Keratinocyte (primary cell): ENCODE measurements around the gene KRTAP12-1. TPM values are rescaled to one million over a fixed set of nuclear protein-coding genes. Genes with fewer than 3 reads are reported as not detected.
"Not testable (repeated sequence)": the region's sequence is repeated elsewhere in the genome, so short reads cannot be mapped to it uniquely, and the experiment has no call there.

Experiments used
- DNase-seq: peaks from one replicate; pipeline ENCODE4 v3.0.0-alpha.2; 2011; ENCODE audit warnings: low read depth, missing footprints, low spot score
- FAIRE-seq: peaks from 2 replicates; lab custom pipeline; 2011; peaks lifted over from hg19 to GRCh38; lab: Jason Lieb, UNC
- H2AFZ ChIP-seq: 2 replicates; pipeline ENCODE4 v1.6.0; 2012; ENCODE audit warnings: low read length, control low read depth, inconsistent platforms; ENCODE audit not compliant: control insufficient read depth
- H3K27ac ChIP-seq: 2 replicates; pipeline ENCODE4 v1.5.1; 2011; ENCODE audit warnings: low read length; ENCODE audit not compliant: control insufficient read depth, insufficient read depth
- H3K27me3 ChIP-seq: 3 replicates; pipeline ENCODE4 v1.6.0; 2011; ENCODE audit warnings: low read length; ENCODE audit not compliant: control insufficient read depth, insufficient read depth; ENCODE audit errors: extremely low read depth
- H3K36me3 ChIP-seq, 2 experiments: 2 replicates in 1 of 2; 3 replicates in 1 of 2; pipeline ENCODE4 v1.5.1; 2011; ENCODE audit warnings: low read length in 2 of 2, mild to moderate bottlenecking in 1 of 2; ENCODE audit not compliant: control insufficient read depth in 2 of 2, insufficient read depth in 2 of 2; ENCODE audit errors: extremely low read depth in 1 of 2
- H3K4me1 ChIP-seq: 3 replicates; pipeline ENCODE4 v1.5.1; 2011; ENCODE audit warnings: low read length; ENCODE audit not compliant: control insufficient read depth, insufficient read depth; ENCODE audit errors: extremely low read depth
- H3K4me2 ChIP-seq: 3 replicates; pipeline ENCODE4 v1.6.0; 2011; ENCODE audit warnings: low read depth, low read length; ENCODE audit not compliant: control insufficient read depth, insufficient read depth; ENCODE audit errors: extremely low read depth
- H3K4me3 ChIP-seq, 3 experiments: fragments of 200-600 bp in 1 of 3; sonication (generic) in 1 of 3; 2 replicates in 2 of 3; 3 replicates in 1 of 3; pipeline ENCODE4 v1.5.1; 2011 to 2016; ENCODE audit warnings: low read length in 3 of 3, mild to moderate bottlenecking in 3 of 3, control low read depth in 2 of 3, inconsistent platforms in 1 of 3, low read depth in 1 of 3, mixed read lengths in 1 of 3, mixed run types in 1 of 3, moderate library complexity in 1 of 3; ENCODE audit not compliant: control insufficient read depth in 2 of 3, insufficient read depth in 2 of 3; ENCODE audit errors: extremely low read depth in 1 of 3
- H3K79me2 ChIP-seq: 2 replicates; pipeline ENCODE4 v1.6.0; 2012; ENCODE audit warnings: low read length; ENCODE audit not compliant: control insufficient read depth, insufficient read depth
- H3K9ac ChIP-seq: 3 replicates; pipeline ENCODE4 v1.6.0; 2011; ENCODE audit warnings: low read length; ENCODE audit not compliant: control insufficient read depth, insufficient read depth; ENCODE audit errors: extremely low read depth
- H3K9me1 ChIP-seq: 3 replicates; pipeline ENCODE4 v1.6.0; 2011; ENCODE audit warnings: low read length; ENCODE audit not compliant: control insufficient read depth, insufficient read depth; ENCODE audit errors: extremely low read depth
- H3K9me3 ChIP-seq: 2 replicates; pipeline ENCODE4 v1.5.1; 2012; ENCODE audit warnings: low read depth, low read length; ENCODE audit not compliant: control insufficient read depth
- H4K20me1 ChIP-seq: 3 replicates; pipeline ENCODE4 v1.6.0; 2011; ENCODE audit warnings: low read length; ENCODE audit not compliant: control insufficient read depth, insufficient read depth; ENCODE audit errors: extremely low read depth
- EZH2 ChIP-seq: IDR thresholded peaks from one replicate; pipeline ENCODE4 v1.6.1; 2012; ENCODE audit warnings: inconsistent platforms, mild to moderate bottlenecking, low read length, moderate library complexity
- dilution Hi-C: fragments of 300-500 bp; cut with MboI; formaldehyde crosslinking; loops from one replicate; pipeline ENCODE4 v1.7.0; 2020; ENCODE audit warnings: low sequenced_read_pairs; ENCODE audit not compliant: extremely low pct_ligation_motif_present
- polyA plus RNA-seq, 5 experiments: library from polyadenylated mRNA; depleted of rRNA in 3 of 5; stranded (reverse) in 3 of 5; stranded (forward) in 1 of 5; unstranded in 1 of 5; fragments of >200 nt; gene quantifications; 1 replicate in 1 of 5; 2 replicates in 3 of 5; 3 replicates in 1 of 5; pipeline versions ENCODE4 v1.2.1 to v1.2.3, GENCODE V29; 2011 to 2012; ENCODE audit warnings: missing spikeins in 2 of 5, low read depth in 1 of 5, low replicate concordance in 1 of 5
- TF ChIP-seq, protein P1 (sequence below), 3 experiments: IDR thresholded peaks in 1 of 3; conservative IDR thresholded peaks in 1 of 3; optimal IDR thresholded peaks in 1 of 3; 2 replicates in 2 of 3; 3 replicates in 1 of 3; pipeline versions ENCODE3 to v1.5.1; 2011; ENCODE audit warnings: low read length in 3 of 3, mild to moderate bottlenecking in 3 of 3, moderate library complexity in 2 of 3, control low read depth in 1 of 3, inconsistent platforms in 1 of 3; ENCODE audit not compliant: insufficient read depth in 2 of 3; ENCODE audit errors: extremely low read depth in 1 of 3

Gene KRTAP12-1
- polyA plus RNA-seq, 1 donor (not counting 4 experiments of a cell fraction or from before 2014, with no cell fraction given) = not detected

DNA sequence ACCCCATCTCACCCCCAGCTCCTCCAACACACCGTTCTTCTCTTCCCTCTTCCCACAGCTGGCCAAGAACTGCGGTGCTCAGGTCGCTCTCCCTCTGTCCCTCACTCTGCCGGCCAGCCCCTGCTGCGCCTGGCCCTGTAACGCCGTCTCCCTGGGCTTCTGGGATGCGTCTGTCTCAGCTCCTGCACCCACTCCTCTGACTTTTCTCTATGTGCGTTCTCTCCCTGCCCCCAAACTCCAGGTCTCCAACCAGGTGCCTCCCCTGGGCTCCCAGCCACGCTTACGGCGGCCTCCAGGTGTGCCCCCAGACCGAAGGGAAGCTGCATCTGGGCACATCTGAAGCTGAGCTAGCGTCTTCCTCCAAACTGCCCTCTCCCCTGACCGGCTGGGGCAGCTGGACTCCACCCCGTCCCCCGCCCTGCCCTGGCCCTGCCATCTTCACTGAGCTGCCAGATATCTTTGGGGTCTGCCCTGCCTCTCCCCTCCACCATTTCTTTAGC lies 17.6 kb upstream of the KRTAP12-1 start:
- FAIRE-seq = no peak
- no peak overlapping the region for H3K4me2 ChIP-seq
- no peaks in the 10 kb centered on the region for H3K9me1 ChIP-seq
- H3K79me2 ChIP-seq = no peaks in the 10 kb centered on the region
- H3K4me3 ChIP-seq = no peak overlapping the region
- H2AFZ ChIP-seq = no peak overlapping the region
- H3K9me3 ChIP-seq = no peaks in the 10 kb centered on the region
- H3K9ac ChIP-seq = no peak overlapping the region
- dilution Hi-C loops = no loop called here
- H3K4me1 ChIP-seq = no peaks in the 10 kb centered on the region
- TF ChIP-seq, protein P1, sequence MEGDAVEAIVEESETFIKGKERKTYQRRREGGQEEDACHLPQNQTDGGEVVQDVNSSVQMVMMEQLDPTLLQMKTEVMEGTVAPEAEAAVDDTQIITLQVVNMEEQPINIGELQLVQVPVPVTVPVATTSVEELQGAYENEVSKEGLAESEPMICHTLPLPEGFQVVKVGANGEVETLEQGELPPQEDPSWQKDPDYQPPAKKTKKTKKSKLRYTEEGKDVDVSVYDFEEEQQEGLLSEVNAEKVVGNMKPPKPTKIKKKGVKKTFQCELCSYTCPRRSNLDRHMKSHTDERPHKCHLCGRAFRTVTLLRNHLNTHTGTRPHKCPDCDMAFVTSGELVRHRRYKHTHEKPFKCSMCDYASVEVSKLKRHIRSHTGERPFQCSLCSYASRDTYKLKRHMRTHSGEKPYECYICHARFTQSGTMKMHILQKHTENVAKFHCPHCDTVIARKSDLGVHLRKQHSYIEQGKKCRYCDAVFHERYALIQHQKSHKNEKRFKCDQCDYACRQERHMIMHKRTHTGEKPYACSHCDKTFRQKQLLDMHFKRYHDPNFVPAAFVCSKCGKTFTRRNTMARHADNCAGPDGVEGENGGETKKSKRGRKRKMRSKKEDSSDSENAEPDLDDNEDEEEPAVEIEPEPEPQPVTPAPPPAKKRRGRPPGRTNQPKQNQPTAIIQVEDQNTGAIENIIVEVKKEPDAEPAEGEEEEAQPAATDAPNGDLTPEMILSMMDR (optimal IDR thresholded peaks at IDR 0.05 in 1 of 3, IDR thresholded peaks at IDR 0.05 in 1 of 3, conservative IDR thresholded peaks at IDR 0.05 in 1 of 3; ENCODE audit: extremely low read depth in 1 of 3, insufficient read depth in 2 of 3, low read length in 3 of 3) = no peak
- no peak for DNase-seq
- H3K27ac ChIP-seq = no peak overlapping the region
- peaks cover 18% of the 10 kb centered on the region for H3K27me3 ChIP-seq
- H4K20me1 ChIP-seq = no peaks in the 10 kb centered on the region
- H3K36me3 ChIP-seq = no peaks in the 10 kb centered on the region

DNA sequence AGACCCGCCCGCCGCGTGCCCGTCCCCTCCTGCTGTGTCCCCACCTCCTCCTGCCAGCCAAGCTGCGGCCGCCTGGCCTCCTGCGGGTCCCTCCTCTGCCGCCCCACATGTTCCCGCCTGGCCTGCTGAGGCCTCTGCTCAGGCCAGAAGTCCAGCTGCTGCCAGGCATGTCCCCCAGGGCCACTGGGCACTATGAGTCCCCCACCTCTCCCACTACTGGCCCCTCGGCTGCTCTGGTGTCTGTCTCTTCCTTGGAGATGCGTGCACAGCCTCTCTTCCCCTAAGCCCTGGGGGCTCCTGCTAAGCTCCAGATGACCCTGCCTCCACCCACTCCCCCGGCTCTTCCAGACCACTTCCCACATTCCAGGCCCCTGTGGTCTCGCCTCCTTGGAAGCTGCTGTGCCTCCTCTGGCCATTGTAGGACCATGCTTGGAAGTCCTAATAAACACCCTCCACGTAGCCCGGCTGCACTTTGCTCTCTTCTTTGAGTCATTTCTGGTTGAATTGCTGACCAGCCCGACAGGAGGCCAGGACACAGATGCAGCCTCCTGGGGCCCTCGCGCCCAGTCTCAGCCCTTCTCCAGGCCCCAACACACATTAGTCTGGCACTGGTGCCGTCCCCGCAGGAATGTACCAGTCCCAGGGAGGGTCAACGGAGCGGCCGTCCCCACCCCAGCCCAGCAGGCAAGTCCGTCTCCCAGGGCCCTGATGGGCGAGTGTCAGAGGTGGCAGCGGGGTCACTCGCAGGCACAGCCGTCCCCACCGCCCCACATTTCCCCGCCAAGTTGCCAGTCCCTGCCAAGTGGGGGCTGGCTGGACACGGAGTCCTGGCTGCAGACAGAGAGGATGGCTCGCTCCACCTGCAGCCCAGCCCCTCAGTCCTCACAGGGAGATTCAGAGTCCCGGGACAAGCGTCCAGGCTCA lies 16.1 kb upstream of the KRTAP12-1 start:
- H3K36me3 ChIP-seq = no peaks in the 10 kb centered on the region
- no peaks in the 10 kb centered on the region for H3K4me1 ChIP-seq
- H3K4me2 ChIP-seq = no peak overlapping the region
- H4K20me1 ChIP-seq = no peaks in the 10 kb centered on the region
- TF ChIP-seq, protein P1 (optimal IDR thresholded peaks at IDR 0.05 in 1 of 3, IDR thresholded peaks at IDR 0.05 in 1 of 3, conservative IDR thresholded peaks at IDR 0.05 in 1 of 3; ENCODE audit: extremely low read depth in 1 of 3, insufficient read depth in 2 of 3, low read length in 3 of 3) = no peak
- TF ChIP-seq EZH2 = no peak
- FAIRE-seq (no peak), DNase-seq (no peak)
- no peaks in the 10 kb centered on the region for H3K79me2 ChIP-seq
- H3K4me3 ChIP-seq = no peak overlapping the region
- no peaks in the 10 kb centered on the region for H3K9me3 ChIP-seq
- no peak overlapping the region for H3K9ac ChIP-seq
- no peak overlapping the region for H2AFZ ChIP-seq
- dilution Hi-C loops = no loop called here
- H3K27ac ChIP-seq = no peak overlapping the region
- H3K27me3 ChIP-seq = peaks cover 14% of the 10 kb centered on the region
- H3K9me1 ChIP-seq = no peaks in the 10 kb centered on the region

DNA sequence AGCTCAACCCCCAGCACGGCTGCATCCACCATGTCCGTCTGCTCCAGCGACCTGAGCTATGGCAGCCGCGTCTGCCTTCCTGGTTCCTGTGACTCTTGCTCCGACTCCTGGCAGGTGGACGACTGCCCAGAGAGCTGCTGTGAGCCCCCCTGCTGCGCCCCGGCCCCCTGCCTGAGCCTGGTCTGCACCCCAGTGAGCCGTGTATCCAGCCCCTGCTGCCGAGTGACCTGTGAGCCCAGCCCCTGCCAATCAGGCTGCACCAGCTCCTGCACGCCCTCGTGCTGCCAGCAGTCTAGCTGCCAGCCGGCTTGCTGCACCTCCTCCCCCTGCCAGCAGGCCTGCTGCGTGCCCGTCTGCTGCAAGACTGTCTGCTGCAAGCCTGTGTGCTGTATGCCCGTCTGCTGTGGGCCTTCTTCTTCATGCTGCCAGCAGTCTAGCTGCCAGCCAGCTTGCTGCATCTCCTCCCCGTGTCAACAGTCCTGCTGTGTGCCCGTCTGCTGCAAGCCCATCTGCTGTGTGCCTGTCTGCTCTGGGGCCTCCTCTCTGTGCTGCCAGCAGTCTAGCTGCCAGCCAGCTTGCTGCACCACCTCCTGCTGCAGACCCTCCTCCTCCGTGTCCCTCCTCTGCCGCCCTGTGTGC lies 15.3 kb upstream of the KRTAP12-1 start, which contains the start of gene KRTAP10-12:
Gene KRTAP10-12 (plus strand): TSS at position 1 of the 639 bp plus-strand sequence. CDS start 30 bp downstream, at position 31.
- H3K79me2 ChIP-seq, DNase-seq, H2AFZ ChIP-seq, H3K4me1 ChIP-seq, FAIRE-seq, H4K20me1 ChIP-seq, H3K9ac ChIP-seq, dilution Hi-C loops, H3K9me3 ChIP-seq, H3K4me2 ChIP-seq, H3K27ac ChIP-seq, H3K36me3 ChIP-seq, H3K4me3 ChIP-seq, H3K9me1 ChIP-seq: not testable (repeated sequence)
- peaks cover 14% of the 10 kb centered on the region for H3K27me3 ChIP-seq
